OCI-LY1 (cell line): ENCODE results near the gene NSD2.

ENCODE experiments used
- H2AFZ ChIP-seq: fragments of 200-600 bp; sonication (generic), shearing (Covaris generic); 2 replicates; pipeline ENCODE4 v1.6.0; 2014; ENCODE audit warnings: antibody characterized with exemption, mild to moderate bottlenecking, low read length
- H3F3A ChIP-seq: fragments of 200-600 bp; sonication (generic), shearing (Covaris generic); 2 replicates; pipeline ENCODE4 v1.6.0; 2014; ENCODE audit warnings: mild to moderate bottlenecking, antibody characterized with exemption, low read length, moderate library complexity; ENCODE audit not compliant: insufficient read depth
- H3K27ac ChIP-seq: fragments of 200-600 bp; sonication (generic); 2 replicates; pipeline ENCODE4 v1.5.1; 2014; ENCODE audit warnings: low read length, mixed run types, mild to moderate bottlenecking, low read depth; ENCODE audit not compliant: poor library complexity, severe bottlenecking
- H3K27me3 ChIP-seq: fragments of 200-600 bp; sonication (generic); 2 replicates; pipeline ENCODE4 v1.6.0; 2014; ENCODE audit warnings: antibody characterized with exemption, mild to moderate bottlenecking, low read length, moderate library complexity; ENCODE audit not compliant: insufficient read depth
- H3K36me3 ChIP-seq: fragments of 200-600 bp; sonication (generic); 2 replicates; pipeline ENCODE4 v1.6.1; 2014; ENCODE audit warnings: mild to moderate bottlenecking, antibody characterized with exemption, low read length, moderate library complexity, mixed read lengths; ENCODE audit not compliant: insufficient read depth
- H3K4me1 ChIP-seq: fragments of 200-600 bp; sonication (generic); 2 replicates; pipeline ENCODE4 v1.5.1; 2014; ENCODE audit warnings: mild to moderate bottlenecking, low read length, moderate library complexity; ENCODE audit not compliant: insufficient read depth, severe bottlenecking
- H3K4me2 ChIP-seq: fragments of 200-600 bp; sonication (generic), shearing (Covaris generic); 2 replicates; pipeline ENCODE4 v1.6.1; 2014; ENCODE audit warnings: low read length
- H3K4me3 ChIP-seq: fragments of 200-600 bp; sonication (generic); 2 replicates; pipeline ENCODE4 v1.5.1; 2014; ENCODE audit warnings: low read length, low read depth, mild to moderate bottlenecking, mixed read lengths; ENCODE audit not compliant: poor library complexity, severe bottlenecking
- H3K79me2 ChIP-seq: fragments of 200-600 bp; shearing (Covaris generic); 2 replicates; pipeline ENCODE4 v1.6.1; 2016; ENCODE audit warnings: mixed run types, low read length, mixed read lengths; ENCODE audit not compliant: insufficient read depth
- H3K9ac ChIP-seq: fragments of 200-600 bp; sonication (generic), shearing (Covaris generic); 2 replicates; pipeline ENCODE4 v1.6.1; 2014; ENCODE audit warnings: mild to moderate bottlenecking, low read length, mixed read lengths
- H3K9me2 ChIP-seq: fragments of 200-600 bp; sonication (generic), shearing (Covaris generic); 2 replicates; pipeline ENCODE4 v1.6.1; 2014; ENCODE audit warnings: low read depth, mild to moderate bottlenecking, low read length, mixed read lengths
- H3K9me3 ChIP-seq: fragments of 200-600 bp; shearing (Covaris generic); 2 replicates; pipeline ENCODE4 v1.6.1; 2014; ENCODE audit warnings: low read length, mixed read lengths
- H4K20me1 ChIP-seq: fragments of 200-600 bp; sonication (generic), shearing (Covaris generic); 2 replicates; pipeline ENCODE4 v1.6.0; 2016; ENCODE audit warnings: mild to moderate bottlenecking, low read length; ENCODE audit not compliant: insufficient read depth
- EZH2 ChIP-seq: fragments of 200-600 bp; sonication (generic), shearing (Covaris generic); IDR thresholded peaks from 2 replicates; pipeline ENCODE4 v1.8.0; 2017; ENCODE audit warnings: borderline replicate concordance, mixed run types, mild to moderate bottlenecking, antibody characterized with exemption, low read length, moderate library complexity, mixed read lengths
- TF ChIP-seq, protein P1 (sequence below): fragments of 200-600 bp; sonication (generic), shearing (Covaris generic); IDR thresholded peaks from 2 replicates; pipeline ENCODE4 v1.5.1; 2017; ENCODE audit warnings: mild to moderate bottlenecking, antibody characterized with exemption, low read length, moderate library complexity, mixed read lengths

NSD2 gene

DNA sequence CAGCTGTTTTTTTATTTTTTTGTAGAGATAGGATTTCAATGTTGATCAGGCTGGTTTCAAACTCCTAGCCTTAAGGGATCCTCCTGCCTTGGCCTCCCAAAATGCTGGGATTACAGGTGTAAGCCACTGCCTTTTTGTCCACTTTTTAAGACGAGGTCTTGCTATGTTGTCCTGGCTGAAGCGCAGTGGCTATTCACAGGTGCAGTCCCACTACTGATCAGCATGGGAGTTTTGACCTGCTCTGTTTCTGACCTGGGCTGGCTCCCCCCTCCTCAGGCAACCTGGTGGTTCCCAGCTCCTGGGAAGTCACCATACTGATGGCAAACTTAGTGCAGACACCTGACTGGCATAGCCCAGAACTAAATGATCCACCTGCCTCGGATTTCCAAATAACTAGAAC, 2.3 kb upstream of the NSD2 start:
- H3F3A ChIP-seq = no peaks in the 10 kb centered on the region
- H3K27me3 ChIP-seq = no peaks in the 10 kb centered on the region
- no peak overlapping the region for H3K4me2 ChIP-seq
- no peaks in the 10 kb centered on the region for H3K9me3 ChIP-seq
- H2AFZ ChIP-seq = no peak overlapping the region
- H4K20me1 ChIP-seq = no peaks in the 10 kb centered on the region
- no peak overlapping the region for H3K27ac ChIP-seq
- H3K4me3 ChIP-seq = no peak overlapping the region
- no peaks in the 10 kb centered on the region for H3K9me2 ChIP-seq
- no peak overlapping the region for H3K9ac ChIP-seq
- peaks cover 21% of the 10 kb centered on the region for H3K79me2 ChIP-seq
- peaks cover 25% of the 10 kb centered on the region for H3K4me1 ChIP-seq
- TF ChIP-seq, protein P1, sequence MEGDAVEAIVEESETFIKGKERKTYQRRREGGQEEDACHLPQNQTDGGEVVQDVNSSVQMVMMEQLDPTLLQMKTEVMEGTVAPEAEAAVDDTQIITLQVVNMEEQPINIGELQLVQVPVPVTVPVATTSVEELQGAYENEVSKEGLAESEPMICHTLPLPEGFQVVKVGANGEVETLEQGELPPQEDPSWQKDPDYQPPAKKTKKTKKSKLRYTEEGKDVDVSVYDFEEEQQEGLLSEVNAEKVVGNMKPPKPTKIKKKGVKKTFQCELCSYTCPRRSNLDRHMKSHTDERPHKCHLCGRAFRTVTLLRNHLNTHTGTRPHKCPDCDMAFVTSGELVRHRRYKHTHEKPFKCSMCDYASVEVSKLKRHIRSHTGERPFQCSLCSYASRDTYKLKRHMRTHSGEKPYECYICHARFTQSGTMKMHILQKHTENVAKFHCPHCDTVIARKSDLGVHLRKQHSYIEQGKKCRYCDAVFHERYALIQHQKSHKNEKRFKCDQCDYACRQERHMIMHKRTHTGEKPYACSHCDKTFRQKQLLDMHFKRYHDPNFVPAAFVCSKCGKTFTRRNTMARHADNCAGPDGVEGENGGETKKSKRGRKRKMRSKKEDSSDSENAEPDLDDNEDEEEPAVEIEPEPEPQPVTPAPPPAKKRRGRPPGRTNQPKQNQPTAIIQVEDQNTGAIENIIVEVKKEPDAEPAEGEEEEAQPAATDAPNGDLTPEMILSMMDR = no peak
- H3K36me3 ChIP-seq = no peaks in the 10 kb centered on the region

- Histone ChIP-seq H3K4me2 (peak overlapping the region; percentile 74), H3K9ac (peak overlapping the region; percentile 98), H2AFZ (no peak overlapping the region), H3K79me2 (peaks cover 29% of the 10 kb centered on the region), H3F3A (no peaks in the 10 kb centered on the region), H3K27me3 (no peaks in the 10 kb centered on the region), H3K4me1 (peaks cover 33% of the 10 kb centered on the region), H3K9me3 (no peaks in the 10 kb centered on the region), H4K20me1 (no peaks in the 10 kb centered on the region; the same call in 1 of the 2 replicates), H3K9me2 (no peaks in the 10 kb centered on the region), H3K27ac (peak overlapping the region; percentile 82), H3K36me3 (no peaks in the 10 kb centered on the region), H3K4me3 (peak overlapping the region; percentile 74)
- TF ChIP-seq EZH2 = no peak
- TF ChIP-seq, protein P1 = no peak
Measured at GRCh38 chr4:1869530-1870327, 1.5 kb upstream of the NSD2 start.

- Histone ChIP-seq H3K9me3 (no peaks in the 10 kb centered on the region), H3K27me3 (no peaks in the 10 kb centered on the region), H4K20me1 (no peaks in the 10 kb centered on the region; the same call in 1 of the 2 replicates), H2AFZ (no peak overlapping the region), H3K27ac (peak overlapping the region; percentile 82), H3K36me3 (no peaks in the 10 kb centered on the region), H3K4me1 (peaks cover 34% of the 10 kb centered on the region), H3F3A (no peaks in the 10 kb centered on the region), H3K79me2 (peaks cover 34% of the 10 kb centered on the region), H3K9me2 (no peaks in the 10 kb centered on the region), H3K9ac (peak overlapping the region; percentile 98), H3K4me2 (peak overlapping the region; percentile 74), H3K4me3 (peak overlapping the region; percentile 74)
- TF ChIP-seq, protein P1 = no peak
Measured at GRCh38 chr4:1870328-1870577, 940 bp upstream of the NSD2 start.
